ENCODE results near the gene BICRAL. TPM values are rescaled to one million over a fixed set of nuclear protein-coding genes. Genes with fewer than 3 reads are reported as not detected.
A peak's percentile ranks its signal among the peaks of the same experiment; 100 is the strongest.

BICRAL gene
- total and polyA plus RNA-seq, 9 of the 15 experiments (the other 6 are each of a cell fraction or from before 2014, with no cell fraction given): 1.2 to 11.9 (median 5.6) TPM

- TF ChIP-seq E2F1 (CRISPR knock-in tag; IDR thresholded peaks at IDR 0.05): peak; percentile 89
- TF ChIP-seq TAF7 (tag; IDR thresholded peaks at IDR 0.05): peak; percentile 89
- TF ChIP-seq TBP (optimal IDR thresholded peaks at IDR 0.05; ENCODE audit: low read depth, low read length): peak; percentile 63
- TF ChIP-seq ZNF830 (CRISPR knock-in tag; IDR thresholded peaks at IDR 0.05): peak; percentile 92
- peak; percentile 81 for TF ChIP-seq POLR2A (conservative IDR thresholded peaks at IDR 0.05)
- TF ChIP-seq RBM22 (IDR thresholded peaks at IDR 0.05; ENCODE audit: low read depth, low read length, poor library complexity, severe bottlenecking): peak; percentile 99
- TF ChIP-seq, protein P1, sequence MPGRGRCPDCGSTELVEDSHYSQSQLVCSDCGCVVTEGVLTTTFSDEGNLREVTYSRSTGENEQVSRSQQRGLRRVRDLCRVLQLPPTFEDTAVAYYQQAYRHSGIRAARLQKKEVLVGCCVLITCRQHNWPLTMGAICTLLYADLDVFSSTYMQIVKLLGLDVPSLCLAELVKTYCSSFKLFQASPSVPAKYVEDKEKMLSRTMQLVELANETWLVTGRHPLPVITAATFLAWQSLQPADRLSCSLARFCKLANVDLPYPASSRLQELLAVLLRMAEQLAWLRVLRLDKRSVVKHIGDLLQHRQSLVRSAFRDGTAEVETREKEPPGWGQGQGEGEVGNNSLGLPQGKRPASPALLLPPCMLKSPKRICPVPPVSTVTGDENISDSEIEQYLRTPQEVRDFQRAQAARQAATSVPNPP (IDR thresholded peaks at IDR 0.05; ENCODE audit: borderline replicate concordance, insufficient read depth, insufficient read length): no peak
- peak; percentile 86 for TF ChIP-seq KDM5B (IDR thresholded peaks at IDR 0.05; ENCODE audit: insufficient replicate concordance, low read depth, low read length)
- no peak for TF ChIP-seq ZC3H11A (IDR thresholded peaks at IDR 0.05; ENCODE audit: low read depth, low read length)
- no peak for TF ChIP-seq ZBTB5 (IDR thresholded peaks at IDR 0.05)
- TF ChIP-seq, protein P2, sequence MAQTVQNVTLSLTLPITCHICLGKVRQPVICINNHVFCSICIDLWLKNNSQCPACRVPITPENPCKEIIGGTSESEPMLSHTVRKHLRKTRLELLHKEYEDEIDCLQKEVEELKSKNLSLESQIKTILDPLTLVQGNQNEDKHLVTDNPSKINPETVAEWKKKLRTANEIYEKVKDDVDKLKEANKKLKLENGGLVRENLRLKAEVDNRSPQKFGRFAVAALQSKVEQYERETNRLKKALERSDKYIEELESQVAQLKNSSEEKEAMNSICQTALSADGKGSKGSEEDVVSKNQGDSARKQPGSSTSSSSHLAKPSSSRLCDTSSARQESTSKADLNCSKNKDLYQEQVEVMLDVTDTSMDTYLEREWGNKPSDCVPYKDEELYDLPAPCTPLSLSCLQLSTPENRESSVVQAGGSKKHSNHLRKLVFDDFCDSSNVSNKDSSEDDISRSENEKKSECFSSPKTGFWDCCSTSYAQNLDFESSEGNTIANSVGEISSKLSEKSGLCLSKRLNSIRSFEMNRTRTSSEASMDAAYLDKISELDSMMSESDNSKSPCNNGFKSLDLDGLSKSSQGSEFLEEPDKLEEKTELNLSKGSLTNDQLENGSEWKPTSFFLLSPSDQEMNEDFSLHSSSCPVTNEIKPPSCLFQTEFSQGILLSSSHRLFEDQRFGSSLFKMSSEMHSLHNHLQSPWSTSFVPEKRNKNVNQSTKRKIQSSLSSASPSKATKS (CRISPR knock-in tag; IDR thresholded peaks at IDR 0.05): no peak
- TF ChIP-seq, protein P3, sequence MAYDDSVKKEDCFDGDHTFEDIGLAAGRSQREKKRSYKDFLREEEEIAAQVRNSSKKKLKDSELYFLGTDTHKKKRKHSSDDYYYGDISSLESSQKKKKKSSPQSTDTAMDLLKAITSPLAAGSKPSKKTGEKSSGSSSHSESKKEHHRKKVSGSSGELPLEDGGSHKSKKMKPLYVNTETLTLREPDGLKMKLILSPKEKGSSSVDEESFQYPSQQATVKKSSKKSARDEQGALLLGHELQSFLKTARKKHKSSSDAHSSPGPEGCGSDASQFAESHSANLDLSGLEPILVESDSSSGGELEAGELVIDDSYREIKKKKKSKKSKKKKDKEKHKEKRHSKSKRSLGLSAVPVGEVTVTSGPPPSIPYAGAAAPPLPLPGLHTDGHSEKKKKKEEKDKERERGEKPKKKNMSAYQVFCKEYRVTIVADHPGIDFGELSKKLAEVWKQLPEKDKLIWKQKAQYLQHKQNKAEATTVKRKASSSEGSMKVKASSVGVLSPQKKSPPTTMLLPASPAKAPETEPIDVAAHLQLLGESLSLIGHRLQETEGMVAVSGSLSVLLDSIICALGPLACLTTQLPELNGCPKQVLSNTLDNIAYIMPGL (CRISPR knock-in tag; IDR thresholded peaks at IDR 0.05): no peak; the same call in 1 of the 2 replicates
- TF ChIP-seq ZNF740 (CRISPR knock-in tag; IDR thresholded peaks at IDR 0.05): peak; percentile 100
- peak in 1 of 2 experiments; percentile 99; a peak in 2 of 4 replicates for TF ChIP-seq ZNF740 (tag; IDR thresholded peaks at IDR 0.05)
- no peak for TF ChIP-seq ZNF586 (CRISPR knock-in tag; conservative IDR thresholded peaks at IDR 0.05)
- no peak for TF ChIP-seq SMARCA5 (IDR thresholded peaks at IDR 0.05)
- TF ChIP-seq ZNF511 (CRISPR knock-in tag; IDR thresholded peaks at IDR 0.05): peak; percentile 86; the same call in 1 of the 2 replicates
- TF ChIP-seq TSC22D4 (tag; IDR thresholded peaks at IDR 0.05): no peak
Measured at GRCh38 chr6:42783177-42783875, 1.5 kb downstream of the BICRAL start (continued).

All from K562 (cell line).